AG04450 (cell line): ENCODE results near the gene KCNQ1OT1. TPM values are rescaled to one million over a fixed set of nuclear protein-coding genes. Genes with fewer than 3 reads are reported as not detected.

Experiments
- CTCF ChIA-PET: fragments of 300-600, 350-600 bp; formaldehyde crosslinking; extraction: SDS; loops from one replicate; lab custom pipeline; 2022; ENCODE audit warnings: antibody characterized with exemption, inconsistent platforms; lab: Charles Lee
- POLR2A ChIA-PET: fragments of 350-600 bp; formaldehyde crosslinking; extraction: SDS; loops from one replicate; lab custom pipeline; 2021; ENCODE audit warnings: antibody characterized with exemption, inconsistent platforms; lab: Yijun Ruan, JAX
- DNase-seq: peaks from one replicate; pipeline ENCODE4 v3.0.0-alpha.2; 2011; ENCODE audit warnings: low read depth, low spot score
- H3K27ac ChIP-seq: one replicate; pipeline ENCODE4 v1.5.1; 2012; ENCODE audit warnings: low read depth, low read length, control low read depth
- H3K27me3 ChIP-seq: one replicate; pipeline ENCODE4 v1.6.0; 2012; ENCODE audit warnings: low read length; ENCODE audit not compliant: control insufficient read depth, insufficient read depth
- H3K4me3 ChIP-seq: 2 replicates; pipeline ENCODE4 v1.5.1; 2011; ENCODE audit warnings: mild to moderate bottlenecking, low read depth, low read length, control low read depth
- H3K9me3 ChIP-seq: 2 replicates; pipeline ENCODE4 v1.5.1; 2012; ENCODE audit warnings: low read length; ENCODE audit not compliant: control insufficient read depth, insufficient read depth
- polyA plus RNA-seq: library from polyadenylated mRNA; depleted of rRNA; stranded (reverse); fragments of >200 nt; gene quantifications from 2 replicates; pipeline ENCODE4 v1.2.3, GENCODE V29; 2011
- TF ChIP-seq, protein P1 (sequence below): IDR thresholded peaks from 2 replicates; pipeline ENCODE4 v1.5.1; 2011; ENCODE audit warnings: low read depth, low read length, control low read depth, inconsistent platforms

Gene KCNQ1OT1
- polyA plus RNA-seq, 1 experiment, result 0.33 TPM

DNA sequence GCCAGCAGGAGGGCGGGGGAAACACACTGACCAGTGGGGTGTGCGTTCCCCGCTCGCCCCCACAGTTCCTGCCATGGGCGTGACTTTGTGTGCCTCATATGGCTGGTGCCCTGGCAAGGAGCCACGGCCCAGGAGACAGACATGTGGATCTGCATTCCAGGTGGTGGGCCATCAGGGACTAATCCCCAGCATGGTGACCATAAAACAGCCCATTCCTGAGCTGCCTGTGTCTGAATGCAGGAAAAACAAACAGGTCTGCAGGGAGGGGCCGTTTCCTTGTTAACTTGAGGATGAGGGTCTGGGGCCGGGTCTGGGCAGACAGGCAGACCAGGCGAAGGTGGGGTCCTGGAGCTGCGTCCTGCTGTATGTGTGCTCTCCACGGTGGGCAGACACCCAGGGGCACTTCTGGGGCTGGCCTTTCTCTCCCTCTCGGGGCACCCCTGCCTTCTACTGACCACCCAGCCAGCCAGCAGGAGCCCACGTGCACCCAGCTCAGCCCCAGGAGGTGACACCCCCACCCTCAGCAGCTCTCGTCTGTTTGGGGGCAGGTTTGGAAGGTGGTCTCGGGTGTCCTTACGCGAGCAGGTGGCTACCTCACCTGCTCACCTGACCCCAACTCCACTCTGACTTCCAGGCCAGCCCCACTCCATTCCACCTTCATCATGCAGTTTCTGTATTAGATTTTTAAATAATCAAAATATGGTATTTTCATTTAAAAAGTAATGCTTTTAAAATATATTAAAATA, 120.3 kb downstream of the KCNQ1OT1 start:
- peaks cover 18% of the 10 kb centered on the region for H3K27me3 ChIP-seq
- TF ChIP-seq, protein P1, sequence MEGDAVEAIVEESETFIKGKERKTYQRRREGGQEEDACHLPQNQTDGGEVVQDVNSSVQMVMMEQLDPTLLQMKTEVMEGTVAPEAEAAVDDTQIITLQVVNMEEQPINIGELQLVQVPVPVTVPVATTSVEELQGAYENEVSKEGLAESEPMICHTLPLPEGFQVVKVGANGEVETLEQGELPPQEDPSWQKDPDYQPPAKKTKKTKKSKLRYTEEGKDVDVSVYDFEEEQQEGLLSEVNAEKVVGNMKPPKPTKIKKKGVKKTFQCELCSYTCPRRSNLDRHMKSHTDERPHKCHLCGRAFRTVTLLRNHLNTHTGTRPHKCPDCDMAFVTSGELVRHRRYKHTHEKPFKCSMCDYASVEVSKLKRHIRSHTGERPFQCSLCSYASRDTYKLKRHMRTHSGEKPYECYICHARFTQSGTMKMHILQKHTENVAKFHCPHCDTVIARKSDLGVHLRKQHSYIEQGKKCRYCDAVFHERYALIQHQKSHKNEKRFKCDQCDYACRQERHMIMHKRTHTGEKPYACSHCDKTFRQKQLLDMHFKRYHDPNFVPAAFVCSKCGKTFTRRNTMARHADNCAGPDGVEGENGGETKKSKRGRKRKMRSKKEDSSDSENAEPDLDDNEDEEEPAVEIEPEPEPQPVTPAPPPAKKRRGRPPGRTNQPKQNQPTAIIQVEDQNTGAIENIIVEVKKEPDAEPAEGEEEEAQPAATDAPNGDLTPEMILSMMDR, result no peak
- no peaks in the 10 kb centered on the region for H3K9me3 ChIP-seq
- no peak overlapping the region for H3K4me3 ChIP-seq
- DNase-seq, result no peak
- ChIA-PET CTCF (no interaction called here), POLR2A (no interaction called here)
- no peak overlapping the region for H3K27ac ChIP-seq

DNA sequence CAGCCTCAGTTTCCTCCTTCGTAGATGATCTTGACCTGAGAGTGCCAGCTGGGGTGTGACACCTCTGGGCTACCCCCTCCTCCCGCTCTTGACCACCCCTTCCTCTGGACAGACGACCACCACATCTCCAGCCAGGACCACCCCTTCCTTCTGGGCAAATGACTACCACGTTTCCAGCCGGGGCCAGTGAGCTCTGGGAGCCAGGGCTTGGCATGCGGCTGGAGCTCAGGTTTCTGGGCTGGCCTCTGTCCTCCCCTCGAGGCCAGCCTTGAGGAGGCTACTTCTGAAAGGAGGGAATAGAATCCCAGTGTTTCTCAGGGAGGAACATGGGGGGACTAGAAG, 120.9 kb downstream of the KCNQ1OT1 start:
- H3K9me3 ChIP-seq, result no peaks in the 10 kb centered on the region
- ChIA-PET CTCF (no interaction called here), POLR2A (no interaction called here)
- H3K27me3 ChIP-seq, result peaks cover 18% of the 10 kb centered on the region
- H3K4me3 ChIP-seq, result no peak overlapping the region
- DNase-seq, result no peak
- H3K27ac ChIP-seq, result no peak overlapping the region
- TF ChIP-seq, protein P1, result no peak

DNA sequence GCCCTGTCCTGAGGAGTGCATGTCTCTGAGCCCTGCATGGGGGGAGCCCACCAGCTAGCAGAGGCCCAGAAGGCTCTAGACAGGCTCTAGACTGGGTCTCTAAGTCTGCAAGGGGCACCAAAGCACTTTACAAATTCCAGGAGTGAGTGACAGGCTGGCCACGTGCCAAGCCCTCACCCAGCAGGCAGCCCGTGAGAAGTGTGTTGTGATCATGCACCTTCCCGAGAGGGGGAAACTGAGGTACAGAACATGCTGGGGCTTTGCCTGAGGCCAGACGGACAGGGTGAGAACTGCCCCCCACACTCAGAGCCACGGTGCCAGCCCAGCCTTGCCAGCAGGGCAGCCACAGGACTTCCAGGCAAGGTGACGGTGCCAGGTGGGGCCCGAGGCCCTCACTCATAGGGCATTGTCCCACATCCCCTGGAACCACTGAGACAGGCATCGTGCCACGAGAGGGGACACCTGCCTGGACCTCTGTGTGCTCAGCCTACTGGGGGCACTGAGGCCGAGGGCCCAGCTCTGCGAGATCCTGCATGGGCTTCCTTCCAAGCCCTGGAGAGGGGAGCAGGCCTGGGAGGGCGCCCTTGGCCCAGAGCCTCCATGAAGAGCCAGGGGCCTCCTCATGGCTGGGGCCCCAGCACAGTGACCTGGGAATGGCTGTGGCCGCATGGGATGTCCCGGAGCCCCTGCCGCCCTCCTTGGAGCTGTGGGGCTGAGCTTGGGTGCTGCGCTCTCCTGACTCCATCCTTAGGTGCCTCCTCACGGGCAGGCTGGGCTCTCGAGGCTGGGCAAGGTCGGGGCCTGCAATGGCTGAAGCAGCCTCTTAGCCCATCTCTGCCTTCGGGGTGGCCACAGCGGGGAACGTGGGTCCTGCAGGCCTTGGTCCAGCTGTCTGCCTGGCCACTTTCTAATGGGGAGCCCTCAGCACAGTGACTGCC, 121.5 kb downstream of the KCNQ1OT1 start:
- H3K4me3 ChIP-seq, result no peak overlapping the region
- POLR2A ChIA-PET, result no interaction called here
- no peaks in the 10 kb centered on the region; the same call in 1 of the 2 replicates for H3K9me3 ChIP-seq
- DNase-seq, result no peak
- TF ChIP-seq, protein P1, result no peak
- CTCF ChIA-PET, result no interaction called here
- H3K27ac ChIP-seq, result no peak overlapping the region
- H3K27me3 ChIP-seq, result peaks cover 13% of the 10 kb centered on the region

DNA sequence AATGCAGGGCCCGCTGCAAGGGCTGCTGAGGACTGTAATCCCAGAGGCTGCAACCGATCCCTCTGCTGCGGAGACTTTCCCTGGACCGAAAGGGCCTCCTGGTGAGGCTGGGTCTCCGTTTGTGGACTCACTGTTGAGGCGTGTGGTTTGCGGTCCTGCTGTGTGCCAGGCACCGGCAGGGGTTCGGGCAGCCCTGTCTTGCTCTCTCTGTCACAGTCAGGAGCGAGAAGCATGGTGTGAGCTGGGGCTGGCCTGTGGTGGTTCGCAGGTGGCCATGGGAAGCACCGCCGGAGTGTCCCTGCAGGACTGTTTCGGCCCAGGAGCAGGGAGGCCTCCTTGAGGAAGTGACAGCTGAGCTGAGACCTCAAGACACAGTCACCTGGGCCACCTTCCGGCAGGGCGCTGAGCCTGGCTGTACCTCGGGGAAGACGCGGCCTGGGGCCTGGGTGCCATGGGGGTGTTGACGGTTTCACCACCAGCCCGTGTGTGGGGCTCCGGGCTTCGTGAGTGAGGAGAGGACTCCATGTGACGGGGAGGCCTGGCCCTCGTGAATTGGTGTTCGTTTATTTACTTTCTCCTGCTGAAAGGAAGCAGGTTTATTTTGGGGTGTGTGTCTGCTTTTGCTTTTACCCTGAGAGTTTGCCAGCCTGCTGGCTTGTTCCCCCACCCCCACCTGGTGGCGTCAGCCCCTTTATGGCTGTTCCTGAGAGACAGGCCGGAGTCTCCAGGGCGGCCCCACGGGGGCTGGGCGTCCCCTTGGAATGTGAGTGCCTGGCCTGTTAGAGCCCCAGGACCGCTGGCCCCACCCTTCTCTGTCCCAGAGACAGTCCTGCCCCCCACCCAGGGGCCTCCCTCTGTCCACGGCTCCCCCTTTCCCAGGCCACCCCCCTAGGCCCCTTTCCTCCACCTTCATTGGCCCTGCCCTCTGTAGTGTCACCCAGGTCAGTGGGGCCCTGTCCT, 122.5 kb downstream of the KCNQ1OT1 start:
- TF ChIP-seq, protein P1, result no peak
- Histone ChIP-seq H3K4me3 (no peak overlapping the region), H3K9me3 (peaks cover 6% of the 10 kb centered on the region; the same call in 1 of the 2 replicates), H3K27ac (no peak overlapping the region), H3K27me3 (peaks cover 13% of the 10 kb centered on the region)
- ChIA-PET POLR2A (no interaction called here), CTCF (no interaction called here)
- no peak for DNase-seq
